Ishikawa (cell line): ENCODE data around the gene RGS6.

Experiments used
- EP300 ChIP-seq: IDR thresholded peaks from 2 replicates; pipeline ENCODE4 v1.6.1; 2012; ENCODE audit warnings: borderline replicate concordance
- RAD21 ChIP-seq: IDR thresholded peaks from 2 replicates; pipeline ENCODE4 v1.6.1; 2012; ENCODE audit warnings: low read depth
- REST ChIP-seq: IDR thresholded peaks from 2 replicates; pipeline ENCODE4 v1.6.1; 2012; ENCODE audit warnings: low read depth, mild to moderate bottlenecking
- TAF1 ChIP-seq: IDR thresholded peaks from 2 replicates; pipeline ENCODE4 v1.6.1; 2012; ENCODE audit warnings: low read depth, mild to moderate bottlenecking
- USF1 ChIP-seq: IDR thresholded peaks from 2 replicates; pipeline ENCODE4 v1.6.1; 2012
- TF ChIP-seq, protein P1 (sequence below): IDR thresholded peaks from 2 replicates; pipeline ENCODE4 v1.6.1; 2012

DNA sequence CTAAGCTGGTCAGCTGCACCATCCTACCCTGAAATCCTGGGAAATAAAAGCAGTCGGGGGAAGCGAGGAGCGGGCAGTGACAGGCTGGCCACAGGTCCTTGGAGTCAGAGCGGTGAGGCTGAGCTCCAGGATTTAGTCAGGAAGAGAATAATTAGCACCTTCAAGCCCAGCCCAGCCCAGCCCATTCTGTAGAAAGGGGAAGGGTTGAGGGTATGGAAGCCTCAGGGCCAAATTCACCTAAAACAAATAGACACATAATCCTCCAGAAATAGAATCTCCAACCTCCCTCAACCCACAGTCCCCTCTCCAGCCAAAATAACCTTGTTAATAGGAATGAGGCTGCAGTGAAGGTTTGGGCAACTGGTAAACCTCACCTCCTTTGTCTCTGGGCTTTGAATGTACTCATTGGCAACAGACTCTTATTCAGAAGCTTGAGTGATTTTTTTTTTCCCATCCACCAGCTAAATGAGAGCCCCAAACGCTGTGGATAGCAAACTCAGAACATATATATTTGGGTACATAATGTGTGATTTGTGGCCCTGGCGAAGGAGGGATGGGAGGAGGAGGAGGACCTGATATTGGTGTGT is 627.5 kb downstream of the RGS6 start:
- no peak for TF ChIP-seq EP300
- no peak for TF ChIP-seq REST
- TF ChIP-seq, protein P1, sequence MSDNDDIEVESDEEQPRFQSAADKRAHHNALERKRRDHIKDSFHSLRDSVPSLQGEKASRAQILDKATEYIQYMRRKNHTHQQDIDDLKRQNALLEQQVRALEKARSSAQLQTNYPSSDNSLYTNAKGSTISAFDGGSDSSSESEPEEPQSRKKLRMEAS = no peak
- no peak for TF ChIP-seq TAF1
- no peak for TF ChIP-seq RAD21
- no peak for TF ChIP-seq USF1
